DND-41 (cell line): ENCODE results near the gene CYP4F22.

Source experiments
- ATAC-seq: fragments of 200-7000 bp; cut with Tn5 transposase; 3 replicates; pipeline ENCODE4 v1.9.1; 2021; ENCODE audit warnings: low read depth; ENCODE audit not compliant: insufficient read depth
- DNase-seq: peaks from one replicate; pipeline ENCODE4 v3.0.0-alpha.2; 2020
- H2AFZ ChIP-seq: 2 replicates; pipeline ENCODE4 v1.6.0; 2012; ENCODE audit warnings: low read depth, low read length
- H3K27ac ChIP-seq: 2 replicates; pipeline ENCODE4 v1.5.1; 2012; ENCODE audit warnings: low read length, inconsistent platforms
- H3K27me3 ChIP-seq: fragments of 200-600 bp; sonication (generic); 2 replicates; pipeline ENCODE4 v1.6.0; 2012; ENCODE audit warnings: low read length, mild to moderate bottlenecking, inconsistent platforms; ENCODE audit not compliant: insufficient read depth, poor library complexity
- H3K36me3 ChIP-seq: 2 replicates; pipeline ENCODE4 v1.5.1; 2012; ENCODE audit warnings: low read length, inconsistent platforms; ENCODE audit not compliant: insufficient read depth
- H3K4me1 ChIP-seq: 2 replicates; pipeline ENCODE4 v1.5.1; 2012; ENCODE audit warnings: mild to moderate bottlenecking, low read length; ENCODE audit not compliant: insufficient read depth
- H3K4me2 ChIP-seq: 2 replicates; pipeline ENCODE4 v1.6.0; 2012; ENCODE audit warnings: mild to moderate bottlenecking, moderate library complexity, low read length, inconsistent platforms; ENCODE audit not compliant: insufficient read depth
- H3K4me3 ChIP-seq, 2 experiments: fragments of 200-600 bp in 1 of 2; shearing (Covaris generic) in 1 of 2; 2 replicates each; pipeline ENCODE4 v1.5.1; 2012 to 2016; ENCODE audit warnings: inconsistent platforms in 2 of 2, low read length in 2 of 2, mild to moderate bottlenecking in 2 of 2, low read depth in 1 of 2, moderate library complexity in 1 of 2
- H3K79me2 ChIP-seq: 2 replicates; pipeline ENCODE4 v1.6.0; 2012; ENCODE audit warnings: low read length, inconsistent platforms; ENCODE audit not compliant: insufficient read depth
- H3K9ac ChIP-seq: 2 replicates; pipeline ENCODE4 v1.6.0; 2012; ENCODE audit warnings: low read depth, mild to moderate bottlenecking, inconsistent platforms, low read length, moderate library complexity
- H3K9me3 ChIP-seq: 2 replicates; pipeline ENCODE4 v1.5.1; 2012; ENCODE audit warnings: low read length, moderate library complexity, mild to moderate bottlenecking, inconsistent platforms; ENCODE audit not compliant: insufficient read depth, severe bottlenecking
- H4K20me1 ChIP-seq: 2 replicates; pipeline ENCODE4 v1.6.0; 2012; ENCODE audit warnings: low read length; ENCODE audit not compliant: insufficient read depth
- CTCF ChIP-seq: IDR thresholded peaks from 2 replicates; pipeline ENCODE4 v1.5.1; 2012; ENCODE audit warnings: borderline replicate concordance, low read length, moderate library complexity, mild to moderate bottlenecking; ENCODE audit not compliant: poor library complexity, severe bottlenecking; ENCODE audit errors: extremely low read depth
- EZH2 ChIP-seq: IDR thresholded peaks from 3 replicates; pipeline ENCODE4 v1.6.1; 2012; ENCODE audit warnings: borderline replicate concordance, low read depth, mild to moderate bottlenecking, moderate library complexity, low read length, inconsistent platforms; ENCODE audit not compliant: severe bottlenecking

The CYP4F22 gene

GRCh38 chr19:15526408-15526807, 18.1 kb downstream of the CYP4F22 start:
- no peaks in the 10 kb centered on the region for H3K36me3 ChIP-seq
- H3K9me3 ChIP-seq, result no peaks in the 10 kb centered on the region
- no peak for TF ChIP-seq EZH2
- TF ChIP-seq CTCF, result no peak
- DNase-seq (no peak), ATAC-seq (no peak)
- no peaks in the 10 kb centered on the region for H3K27me3 ChIP-seq
- H3K4me3 ChIP-seq, result no peak overlapping the region
- no peaks in the 10 kb centered on the region for H4K20me1 ChIP-seq
- no peak overlapping the region for H3K4me2 ChIP-seq
- no peaks in the 10 kb centered on the region for H3K4me1 ChIP-seq
- H3K27ac ChIP-seq, result no peak overlapping the region
- H2AFZ ChIP-seq, result no peak overlapping the region
- H3K9ac ChIP-seq, result no peak overlapping the region
- H3K79me2 ChIP-seq, result no peaks in the 10 kb centered on the region

- ATAC-seq (no peak), DNase-seq (no peak)
- Histone ChIP-seq H3K27ac (no peak overlapping the region), H3K4me2 (no peak overlapping the region), H4K20me1 (no peaks in the 10 kb centered on the region), H3K4me3 (no peak overlapping the region), H3K27me3 (no peaks in the 10 kb centered on the region), H3K9ac (no peak overlapping the region), H2AFZ (no peak overlapping the region), H3K79me2 (no peaks in the 10 kb centered on the region), H3K36me3 (no peaks in the 10 kb centered on the region), H3K9me3 (no peaks in the 10 kb centered on the region), H3K4me1 (no peaks in the 10 kb centered on the region)
- no peak for TF ChIP-seq CTCF
- TF ChIP-seq EZH2, result no peak
Measured at GRCh38 chr19:15527705-15528104, 19.4 kb downstream of the CYP4F22 start.

GRCh38 chr19:15529774-15530372, 21.5 kb downstream of the CYP4F22 start:
- DNase-seq, result no peak
- Histone ChIP-seq H3K4me1 (no peaks in the 10 kb centered on the region), H3K4me3 (no peak overlapping the region), H2AFZ (no peak overlapping the region), H3K79me2 (no peaks in the 10 kb centered on the region), H3K27me3 (no peaks in the 10 kb centered on the region), H4K20me1 (no peaks in the 10 kb centered on the region), H3K36me3 (no peaks in the 10 kb centered on the region), H3K9ac (no peak overlapping the region), H3K9me3 (no peaks in the 10 kb centered on the region), H3K27ac (no peak overlapping the region), H3K4me2 (no peak overlapping the region)
- ATAC-seq, result no peak
- no peak for TF ChIP-seq CTCF
- no peak for TF ChIP-seq EZH2
